Activated B cell treated with CpG ODN at 0.5 μM for 24 hours (primary cell): ENCODE data around the gene KAT2A. TPM values are rescaled to one million over a fixed set of nuclear protein-coding genes. Genes with fewer than 3 reads are reported as not detected.

Experiments used
- ATAC-seq: fragments of 200-7000 bp; cut with Tn5 transposase; one replicate; pipeline ENCODE4 v1.10.0; 2021; ENCODE audit warnings: low read depth, mild to moderate bottlenecking, moderate library complexity
- CTCF ChIA-PET: fragments of 350-600 bp; sonication (Branson Sonifier 250); formaldehyde crosslinking; loops from one replicate; lab custom pipeline; 2021; ENCODE audit warnings: antibody characterized with exemption; lab: Charles Lee
- POLR2A ChIA-PET: fragments of 350-600 bp; sonication (Branson Sonifier 250); formaldehyde crosslinking; loops from one replicate; lab custom pipeline; 2021; ENCODE audit warnings: antibody characterized with exemption; lab: Charles Lee
- DNase-seq: peaks from one replicate; pipeline ENCODE4 v3.0.0; 2022
- H3K27ac Mint-ChIP-seq: one replicate; pipeline ENCODE4 v1.8.0; 2020; ENCODE audit warnings: mixed read lengths
- H3K27me3 Mint-ChIP-seq: one replicate; pipeline ENCODE4 v1.8.0; 2021; ENCODE audit warnings: mixed read lengths
- H3K36me3 Mint-ChIP-seq: one replicate; pipeline ENCODE4 v1.8.0; 2021; ENCODE audit warnings: low read depth, mixed read lengths
- H3K4me1 Mint-ChIP-seq: one replicate; pipeline ENCODE4 v1.8.0; 2021; ENCODE audit warnings: mixed read lengths
- H3K4me3 Mint-ChIP-seq: one replicate; pipeline ENCODE4 v1.8.0; 2020; ENCODE audit warnings: mild to moderate bottlenecking, mixed read lengths
- H3K9me3 Mint-ChIP-seq: one replicate; pipeline ENCODE4 v1.8.0; 2020; ENCODE audit warnings: mixed read lengths
- CTCF ChIP-seq: fragments of 200-600 bp; IDR thresholded peaks from one replicate; pipeline ENCODE4 v1.8.0; 2022; ENCODE audit warnings: antibody characterized with exemption, mild to moderate bottlenecking
- intact Hi-C: fragments of 100-400 bp; cut with micrococcal nuclease; formaldehyde crosslinking; loops from one replicate; pipeline ENCODE4 v1.15.1; 2024
- total RNA-seq: library from RNA; stranded (reverse); gene quantifications from 2 replicates; pipeline ENCODE4 v1.2.3, GENCODE V29; 2022

The KAT2A gene
- total RNA-seq, 1 donor from 2014 or later: 40.1 TPM

GRCh38 chr17:42094375-42095069, 26.6 kb downstream of the KAT2A start:
- Mint-ChIP-seq H3K36me3 (no peaks in the 10 kb centered on the region), H3K27ac (no peak overlapping the region), H3K4me1 (peaks cover 12% of the 10 kb centered on the region), H3K4me3 (no peak overlapping the region), H3K9me3 (no peaks in the 10 kb centered on the region), H3K27me3 (peaks cover 12% of the 10 kb centered on the region)
- TF ChIP-seq CTCF: no peak
- POLR2A ChIA-PET: no interaction called here
- ATAC-seq: no peak
- intact Hi-C loops: no loop called here
- CTCF ChIA-PET: interaction anchor here (1.7 kb wide), 1 partner anchor 131 kb away, joined by 3 read pairs; no protein-coding TSS in a partner anchor
- no peak for DNase-seq

GRCh38 chr17:42092939-42093338, 28.2 kb downstream of the KAT2A start:
- Mint-ChIP-seq H3K4me1 (peaks cover 10% of the 10 kb centered on the region), H3K9me3 (no peaks in the 10 kb centered on the region), H3K4me3 (no peak overlapping the region), H3K36me3 (no peaks in the 10 kb centered on the region), H3K27me3 (peaks cover 14% of the 10 kb centered on the region), H3K27ac (no peak overlapping the region)
- POLR2A ChIA-PET: no interaction called here
- CTCF ChIA-PET: no interaction called here
- ATAC-seq: no peak
- no peak for TF ChIP-seq CTCF
- DNase-seq: no peak
- intact Hi-C loops: no loop called here

GRCh38 chr17:42090964-42091790, 30.0 kb downstream of the KAT2A start:
- Mint-ChIP-seq H3K4me1 (no peaks in the 10 kb centered on the region), H3K27ac (no peak overlapping the region), H3K27me3 (peaks cover 12% of the 10 kb centered on the region), H3K36me3 (no peaks in the 10 kb centered on the region), H3K9me3 (no peaks in the 10 kb centered on the region), H3K4me3 (no peak overlapping the region)
- no peak for TF ChIP-seq CTCF
- no peak for DNase-seq
- ChIA-PET POLR2A (no interaction called here), CTCF (interaction anchor here (0.9 kb wide), 1 partner anchor 10 kb away, joined by 3 read pairs; no protein-coding TSS in a partner anchor)
- no peak for ATAC-seq
- intact Hi-C loops: no loop called here

- Mint-ChIP-seq H3K27ac (no peak overlapping the region), H3K4me1 (no peaks in the 10 kb centered on the region), H3K4me3 (no peak overlapping the region), H3K27me3 (peaks cover 5% of the 10 kb centered on the region), H3K36me3 (no peaks in the 10 kb centered on the region), H3K9me3 (no peaks in the 10 kb centered on the region)
- ChIA-PET POLR2A (interaction anchor here (0.8 kb wide), 1 partner anchor 24 kb away, joined by 3 read pairs; the partner anchor contains the start of gene DHX58), CTCF (no interaction called here)
- DNase-seq: no peak
- no peak for ATAC-seq
- no peak for TF ChIP-seq CTCF
- intact Hi-C loops: no loop called here
Observed at GRCh38 chr17:42088736-42089135, 32.4 kb downstream of the KAT2A start.
